H1 (cell line): ENCODE results near the gene ZPR1. TPM values are rescaled to one million over a fixed set of nuclear protein-coding genes. Genes with fewer than 3 reads are reported as not detected.

Experiments
- CTCF ChIA-PET: fragments of 300-600 bp; sonication (Branson Sonifier 250); formaldehyde crosslinking; loops from one replicate; lab custom pipeline; 2021; ENCODE audit not compliant: partially characterized antibody; lab: Charles Lee
- POLR2A ChIA-PET: fragments of 300-600 bp; sonication (Branson Sonifier 250); formaldehyde crosslinking; loops from one replicate; lab custom pipeline; 2021; ENCODE audit warnings: inconsistent platforms; ENCODE audit not compliant: partially characterized antibody; lab: Charles Lee
- DNase-seq, 2 experiments: peaks; one replicate each; pipeline versions ENCODE4 v3.0.0 to v3.0.0-alpha.2; 2010 to 2022; ENCODE audit warnings: low spot score in 2 of 2, low read depth in 1 of 2, mixed read lengths in 1 of 2
- FAIRE-seq: peaks from 2 replicates; lab custom pipeline; 2011; peaks lifted over from hg19 to GRCh38; lab: Jason Lieb, UNC
- H2AFZ ChIP-seq: 2 replicates; pipeline ENCODE4 v1.8.1; 2012; ENCODE audit warnings: low read length, inconsistent platforms
- H2AK5ac ChIP-seq: 2 replicates; pipeline ENCODE4 v1.6.1; 2013; ENCODE audit warnings: low read depth, low read length
- H2BK120ac ChIP-seq: replicated peaks from 2 replicates; pipeline ENCODE3; 2013; ENCODE audit warnings: low read depth, low read length, inconsistent platforms
- H2BK12ac ChIP-seq: 2 replicates; pipeline ENCODE4 v1.6.1; 2013; ENCODE audit warnings: low read depth, low read length
- H2BK15ac ChIP-seq: 2 replicates; pipeline ENCODE4 v1.6.1; 2013; ENCODE audit warnings: low read length
- H2BK20ac ChIP-seq: 2 replicates; pipeline ENCODE4 v1.6.1; 2013; ENCODE audit warnings: low read length
- H2BK5ac ChIP-seq: 2 replicates; pipeline ENCODE4 v1.6.1; 2013; ENCODE audit warnings: low read depth, low read length
- H3K14ac ChIP-seq: 2 replicates; pipeline ENCODE4 v1.6.1; 2013; ENCODE audit warnings: inconsistent platforms; ENCODE audit not compliant: insufficient read length
- H3K18ac ChIP-seq: 2 replicates; pipeline ENCODE4 v1.6.1; 2013; ENCODE audit warnings: low read length; ENCODE audit errors: extremely low read depth
- H3K23ac ChIP-seq: 2 replicates; pipeline ENCODE4 v1.6.1; 2013; ENCODE audit warnings: inconsistent platforms; ENCODE audit not compliant: insufficient read length
- H3K23me2 ChIP-seq: 2 replicates; pipeline ENCODE4 v1.6.1; 2013; ENCODE audit warnings: low read depth, low read length
- H3K27ac ChIP-seq: 2 replicates; pipeline ENCODE4 v1.6.1; 2011; ENCODE audit warnings: low read depth, low read length, inconsistent platforms
- H3K27me3 ChIP-seq, 4 experiments: replicated peaks in 1 of 4; 1 replicate in 1 of 4; 2 replicates in 3 of 4; pipeline versions ENCODE4 v1.6.1 to v1.8.1; 2011 to 2013; ENCODE audit warnings: low read length in 3 of 4, mild to moderate bottlenecking in 3 of 4, inconsistent platforms in 2 of 4, mixed read lengths in 2 of 4, moderate library complexity in 1 of 4; ENCODE audit not compliant: control insufficient read depth in 3 of 4, insufficient read depth in 3 of 4; ENCODE audit errors: extremely low read depth in 1 of 4
- H3K36me3 ChIP-seq, 4 experiments: 2 replicates each; pipeline versions ENCODE4 v1.6.1 to v1.8.1; 2011 to 2013; ENCODE audit warnings: mild to moderate bottlenecking in 4 of 4, low read length in 3 of 4, moderate library complexity in 2 of 4, control low read depth in 1 of 4, inconsistent platforms in 1 of 4; ENCODE audit not compliant: insufficient read depth in 4 of 4, control insufficient read depth in 2 of 4
- H3K4ac ChIP-seq: replicated peaks from 2 replicates; pipeline ENCODE3; 2013; ENCODE audit warnings: low read length, low read depth, mixed read lengths, inconsistent platforms; ENCODE audit not compliant: insufficient read length
- H3K4me1 ChIP-seq, 4 experiments: replicated peaks in 1 of 4; 1 replicate in 1 of 4; 2 replicates in 3 of 4; pipeline versions ENCODE4 v1.6.1 to v1.8.1; 2011 to 2013; ENCODE audit warnings: low read length in 3 of 4, inconsistent platforms in 2 of 4, mixed read lengths in 1 of 4; ENCODE audit not compliant: insufficient read depth in 4 of 4, control insufficient read depth in 3 of 4
- H3K4me2 ChIP-seq, 2 experiments: 2 replicates each; pipeline versions ENCODE4 v1.6.1 to v1.8.1; 2011 to 2013; ENCODE audit warnings: low read depth in 2 of 2, low read length in 2 of 2, control low read depth in 1 of 2, inconsistent platforms in 1 of 2, mild to moderate bottlenecking in 1 of 2; ENCODE audit not compliant: insufficient read depth in 1 of 2
- H3K4me3 ChIP-seq, 4 experiments: fragments of 200-600, 300-600 bp in 1 of 4; sonication (generic), shearing (Covaris generic), sonication (Bioruptor Twin) in 1 of 4; 2 replicates each; pipeline versions ENCODE4 v1.5.1 to v1.8.1; 2011 to 2016; ENCODE audit warnings: low read length in 4 of 4, low read depth in 3 of 4, control low read depth in 2 of 4, inconsistent platforms in 2 of 4, mild to moderate bottlenecking in 2 of 4, mixed read lengths in 1 of 4, moderate library complexity in 1 of 4; ENCODE audit not compliant: insufficient read depth in 2 of 4; ENCODE audit errors: extremely low read depth in 1 of 4
- H3K56ac ChIP-seq: replicated peaks from 2 replicates; pipeline ENCODE3; 2013; ENCODE audit warnings: low read depth, mild to moderate bottlenecking, mixed read lengths, low read length, inconsistent platforms; ENCODE audit not compliant: insufficient read length
- H3K79me1 ChIP-seq: 2 replicates; pipeline ENCODE4 v1.6.1; 2013; ENCODE audit warnings: low read depth, low read length, control low read depth
- H3K79me2 ChIP-seq, 2 experiments: 2 replicates each; pipeline versions ENCODE4 v1.6.1 to v1.8.1; 2012 to 2013; ENCODE audit warnings: low read length in 2 of 2, mild to moderate bottlenecking in 2 of 2, inconsistent platforms in 1 of 2; ENCODE audit not compliant: insufficient read depth in 2 of 2, control insufficient read depth in 1 of 2
- H3K9ac ChIP-seq, 4 experiments: replicated peaks in 1 of 4; 1 replicate in 1 of 4; 2 replicates in 3 of 4; pipeline versions ENCODE4 v1.6.1 to v1.8.1; 2011 to 2013; ENCODE audit warnings: low read depth in 3 of 4, low read length in 3 of 4, control low read depth in 2 of 4, mild to moderate bottlenecking in 2 of 4, moderate library complexity in 2 of 4, inconsistent platforms in 1 of 4; ENCODE audit errors: extremely low read depth in 1 of 4
- H3K9me3 ChIP-seq, 2 experiments: 2 replicates each; pipeline versions ENCODE4 v1.6.1 to v1.8.1; 2012 to 2013; ENCODE audit warnings: mild to moderate bottlenecking in 2 of 2, moderate library complexity in 2 of 2, control low read depth in 1 of 2, inconsistent platforms in 1 of 2, low read depth in 1 of 2, low read length in 1 of 2, mixed read lengths in 1 of 2; ENCODE audit not compliant: insufficient read depth in 2 of 2
- H4K20me1 ChIP-seq, 2 experiments: replicated peaks in 1 of 2; 2 replicates each; pipeline versions ENCODE3 to v1.8.1; 2011 to 2013; ENCODE audit warnings: inconsistent platforms in 2 of 2, low read length in 2 of 2, mild to moderate bottlenecking in 1 of 2; ENCODE audit not compliant: insufficient read depth in 2 of 2, control insufficient read depth in 1 of 2
- H4K5ac ChIP-seq: 2 replicates; pipeline ENCODE4 v1.6.1; 2013; ENCODE audit warnings: low read length, low read depth, mixed read lengths, inconsistent platforms; ENCODE audit not compliant: insufficient read length
- H4K8ac ChIP-seq: 2 replicates; pipeline ENCODE4 v1.8.0; 2013; ENCODE audit warnings: mild to moderate bottlenecking, moderate library complexity, low read length, inconsistent platforms; ENCODE audit not compliant: insufficient read depth; ENCODE audit errors: extremely low read depth
- H4K91ac ChIP-seq: replicated peaks from 2 replicates; pipeline ENCODE3; 2013; ENCODE audit warnings: low read length, mixed read lengths, inconsistent platforms; ENCODE audit not compliant: insufficient read length
- BACH1 ChIP-seq: IDR thresholded peaks from 2 replicates; pipeline ENCODE4 v1.6.1; 2012; ENCODE audit warnings: low read length, improper control_type of control experiment
- BRCA1 ChIP-seq: IDR thresholded peaks from 2 replicates; pipeline ENCODE4 v1.6.1; 2012; ENCODE audit warnings: low read depth, low read length, improper control_type of control experiment
- CBX5 ChIP-seq: fragments of 300-800, 300-1000 bp; sonication (generic); IDR thresholded peaks from 2 replicates; pipeline ENCODE4 v1.7.1; 2016; ENCODE audit warnings: antibody characterized with exemption, low read length, low read depth
- CEBPB ChIP-seq: IDR thresholded peaks from 2 replicates; pipeline ENCODE4 v1.6.1; 2012; ENCODE audit warnings: low read depth, low read length
- HDAC2 ChIP-seq, 2 experiments: fragments of 300-600 bp in 1 of 2; sonication (generic) in 1 of 2; IDR thresholded peaks; 2 replicates each; pipeline ENCODE4 v1.6.1; 2011 to 2012; ENCODE audit warnings: low read depth in 2 of 2, low read length in 2 of 2, mild to moderate bottlenecking in 2 of 2, moderate library complexity in 2 of 2, borderline replicate concordance in 1 of 2, inconsistent platforms in 1 of 2
- KDM4A ChIP-seq: IDR thresholded peaks from one replicate; pipeline ENCODE4 v1.7.1; 2012; ENCODE audit warnings: low read depth, mild to moderate bottlenecking, moderate library complexity, low read length, inconsistent platforms; ENCODE audit not compliant: severe bottlenecking
- NANOG ChIP-seq: IDR thresholded peaks from 2 replicates; pipeline ENCODE4 v1.6.1; 2011; ENCODE audit warnings: low read length, low read depth, mild to moderate bottlenecking, inconsistent platforms; ENCODE audit not compliant: insufficient read depth, poor library complexity, severe bottlenecking
- NRF1 ChIP-seq: IDR thresholded peaks from 2 replicates; pipeline ENCODE4 v1.6.1; 2011; ENCODE audit warnings: mild to moderate bottlenecking, low read depth, low read length, improper control_type of control experiment
- RBBP5 ChIP-seq: IDR thresholded peaks from 2 replicates; pipeline ENCODE4 v1.7.1; 2012; ENCODE audit warnings: low read depth, mild to moderate bottlenecking, inconsistent platforms, low read length, moderate library complexity, borderline replicate concordance
- SIRT6 ChIP-seq: IDR thresholded peaks from one replicate; pipeline ENCODE4 v1.7.1; 2012; ENCODE audit warnings: low read length, inconsistent platforms
- SP2 ChIP-seq: IDR thresholded peaks from 2 replicates; pipeline ENCODE4 v1.6.1; 2012; ENCODE audit warnings: mild to moderate bottlenecking, low read length, inconsistent platforms
- ZNF274 ChIP-seq: IDR thresholded peaks from 2 replicates; pipeline ENCODE4 v1.7.0; 2012; ENCODE audit warnings: low read length, borderline replicate concordance; ENCODE audit errors: extremely low read depth
- WGBS, 2 experiments: shearing (Covaris generic) in 1 of 2; methylation state at CpG; one replicate each; pipeline versions ENCODE4 v1.1.6 to v1.1.7; 2013 to 2015; ENCODE audit warnings: low lambda C conversion rate in 2 of 2, mixed read lengths in 2 of 2, inconsistent platforms in 1 of 2, low coverage in 1 of 2, missing lambda C conversion rate in 1 of 2; ENCODE audit not compliant: insufficient replicate concordance in 2 of 2, insufficient coverage in 1 of 2, insufficient read length in 1 of 2; ENCODE audit errors: extremely low coverage in 1 of 2, missing lambda C conversion rate in 1 of 2; 5-methylcytosine and 5-hydroxymethylcytosine counted together
- polyA plus RNA-seq, 7 experiments: library from polyadenylated mRNA; depleted of rRNA in 3 of 7; stranded (reverse) in 5 of 7; unstranded in 2 of 7; fragments of >200 nt in 5 of 7; fragments of 200-250 nt in 2 of 7; gene quantifications; 1 replicate in 5 of 7; 2 replicates in 1 of 7; 4 replicates in 1 of 7; pipeline versions ENCODE4 v1.2.1 to v1.2.3, GENCODE V29; 2011 to 2013; ENCODE audit warnings: missing spikeins in 2 of 7, mixed read lengths in 2 of 7
- total RNA-seq: library from RNA; stranded (reverse); fragmentation: NEBNext Ultra II Directional; extraction: Animal tissue kit (Norgen Biotek cat#: 25700); gene quantifications from 2 replicates; pipeline ENCODE4 v1.2.1, GENCODE V29; 2021

Gene ZPR1
- total and polyA plus RNA-seq, 2 of the 8 experiments (the other 6 are each of a cell fraction or from before 2014, with no cell fraction given), result 36.7 to 70.5 TPM

DNA sequence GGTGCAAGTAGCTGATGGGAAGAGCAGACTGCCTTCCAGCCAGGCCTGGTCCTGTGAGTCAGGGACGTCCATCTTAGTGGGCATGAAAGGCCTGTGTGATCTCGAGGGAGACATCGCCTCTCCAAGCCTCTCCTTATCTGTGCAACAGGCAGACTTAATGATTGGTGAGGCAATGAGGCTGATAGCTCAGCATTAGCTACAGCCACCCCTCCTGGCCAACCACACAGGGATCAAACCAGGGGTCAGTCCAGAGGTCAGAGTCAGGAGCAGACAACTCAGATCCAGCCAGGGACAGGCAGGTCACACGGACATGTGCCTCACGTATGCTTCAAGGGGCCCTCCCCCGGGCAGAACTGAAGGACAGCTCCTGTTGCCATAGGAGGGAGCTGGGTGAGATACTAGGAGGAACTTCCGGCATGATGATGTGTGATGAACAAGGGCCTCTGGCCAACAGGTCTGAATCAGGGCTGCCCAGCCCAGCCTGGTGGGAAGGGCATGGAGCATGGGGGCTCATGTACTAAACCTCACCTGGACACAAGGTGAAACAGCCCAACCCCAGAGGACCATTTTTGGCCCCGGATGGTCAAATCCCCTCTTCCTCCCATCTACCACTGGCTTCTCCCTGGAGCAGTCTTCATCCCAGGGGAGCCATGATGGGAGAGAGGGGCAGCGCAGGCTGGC, 39.1 kb upstream of the ZPR1 start:
- ChIA-PET CTCF (interaction anchor here (0.7 to 2.4 kb wide), 5 partner anchors 10 to 263 kb away, joined by 3 to 15 read pairs (median 4); partner anchors contain the start of genes APOA1 and APOA5), POLR2A (interaction anchor here (0.6 to 1.0 kb wide), 2 partner anchors 16 to 18 kb away, joined by 3 to 5 read pairs; no protein-coding TSS in a partner anchor)
- Histone ChIP-seq H2BK12ac (0 out of 2 replicates have a peak overlapping the region, but pooled peaks have one; percentile 50), H3K14ac (no peak overlapping the region), H3K79me1 (no peaks in the 10 kb centered on the region), H3K18ac (no peak overlapping the region), H2BK15ac (no peak overlapping the region), H3K36me3 (no peaks in the 10 kb centered on the region), H2BK120ac (no peak overlapping the region), H3K4me3 (no peak overlapping the region), H3K4me2 (no peak overlapping the region), H2BK5ac (no peak overlapping the region), H4K5ac (no peak overlapping the region), H4K8ac (no peak overlapping the region), H3K56ac (no peak overlapping the region), H3K27me3 (no peaks in the 10 kb centered on the region), H2AFZ (no peak overlapping the region), H2AK5ac (no peak overlapping the region), H4K20me1 (no peaks in the 10 kb centered on the region), H2BK20ac (no peak overlapping the region), H3K9me3 (no peaks in the 10 kb centered on the region; a peak in 1 of 4 replicates), H3K27ac (no peak overlapping the region), H3K79me2 (no peaks in the 10 kb centered on the region), H3K23me2 (no peaks in the 10 kb centered on the region), H4K91ac (no peak overlapping the region), H3K4ac (no peak overlapping the region), H3K4me1 (no peaks in the 10 kb centered on the region), H3K9ac (no peak overlapping the region), H3K23ac (no peak overlapping the region)
- WGBS, 2 experiments, result 84% methylated on average over 9 of the region's 9 CpGs; no CpG with 5 or more reads in 1 of the 2 experiments
- TF ChIP-seq SIRT6 (no peak), BACH1 (no peak), RBBP5 (no peak), ZNF274 (no peak), KDM4A (no peak), HDAC2 (IDR thresholded peaks at IDR 0.05; ENCODE audit: borderline replicate concordance in 1 of 2, low read depth in 2 of 2, low read length in 2 of 2) (no peak), NANOG (no peak), CBX5 (no peak), BRCA1 (no peak), SP2 (no peak), CEBPB (no peak), NRF1 (no peak)
- DNase-seq (no peak), FAIRE-seq (no peak)
